ENCODE data around the gene KLF13. TPM values are rescaled to one million over a fixed set of nuclear protein-coding genes. Genes with fewer than 3 reads are reported as not detected.

KLF13 gene
- total RNA-seq, 1 donor from 2014 or later, result 59.1 TPM

- H3K36me3 Mint-ChIP-seq (ENCODE audit: low read depth), result peaks cover 14% of the 10 kb centered on the region
- no peak for TF ChIP-seq CTCF (IDR thresholded peaks at IDR 0.05)
- peaks cover 12% of the 10 kb centered on the region for H3K9me3 Mint-ChIP-seq (ENCODE audit: low read depth)
- H3K27ac Mint-ChIP-seq (ENCODE audit: unreplicated experiment), result no peak overlapping the region
- peaks cover 17% of the 10 kb centered on the region for H3K4me1 Mint-ChIP-seq (ENCODE audit: low read depth)
- no peak for DNase-seq (ENCODE audit: low spot score)
- no peak overlapping the region for H3K4me3 Mint-ChIP-seq (ENCODE audit: unreplicated experiment)
- H3K27me3 Mint-ChIP-seq (ENCODE audit: low read depth), result no peaks in the 10 kb centered on the region
Measured at GRCh38 chr15:31381801-31382712, 55.4 kb downstream of the KLF13 start.

DNA sequence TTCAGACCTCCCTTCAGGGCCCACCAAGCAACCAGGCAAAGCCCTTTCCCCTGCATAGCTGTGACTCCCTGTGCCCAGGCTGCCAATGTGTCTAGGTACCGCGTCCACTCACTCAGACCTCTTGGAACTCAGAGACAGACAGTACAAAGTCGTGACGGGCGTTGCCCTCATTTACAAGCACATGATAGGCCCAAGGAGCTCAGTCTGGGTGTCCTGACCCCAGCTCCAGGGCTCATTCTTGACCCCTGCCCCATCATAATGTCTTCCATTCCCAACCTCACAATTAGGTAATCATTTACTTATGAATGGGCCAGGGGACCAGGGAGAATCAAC lies 56.0 kb downstream of the KLF13 start:
- Mint-ChIP-seq H3K27me3 (ENCODE audit: low read depth) (no peaks in the 10 kb centered on the region), H3K4me3 (ENCODE audit: unreplicated experiment) (no peak overlapping the region), H3K36me3 (ENCODE audit: low read depth) (peaks cover 14% of the 10 kb centered on the region), H3K4me1 (ENCODE audit: low read depth) (peaks cover 22% of the 10 kb centered on the region), H3K9me3 (ENCODE audit: low read depth) (peaks cover 12% of the 10 kb centered on the region), H3K27ac (ENCODE audit: unreplicated experiment) (no peak overlapping the region)
- TF ChIP-seq CTCF (IDR thresholded peaks at IDR 0.05), result no peak
- DNase-seq (ENCODE audit: low spot score), result no peak

GRCh38 chr15:31383139-31383538 lies 56.5 kb downstream of the KLF13 start:
- TF ChIP-seq CTCF (IDR thresholded peaks at IDR 0.05), result no peak
- Mint-ChIP-seq H3K27ac (ENCODE audit: unreplicated experiment) (no peak overlapping the region), H3K27me3 (ENCODE audit: low read depth) (no peaks in the 10 kb centered on the region)

GRCh38 chr15:31384568-31384967 lies 57.9 kb downstream of the KLF13 start:
- Mint-ChIP-seq H3K4me3 (ENCODE audit: unreplicated experiment) (no peak overlapping the region), H3K36me3 (ENCODE audit: low read depth) (peaks cover 12% of the 10 kb centered on the region), H3K27ac (ENCODE audit: unreplicated experiment) (no peak overlapping the region), H3K4me1 (ENCODE audit: low read depth) (peaks cover 23% of the 10 kb centered on the region), H3K27me3 (ENCODE audit: low read depth) (no peaks in the 10 kb centered on the region), H3K9me3 (ENCODE audit: low read depth) (peaks cover 12% of the 10 kb centered on the region)
- DNase-seq (ENCODE audit: low spot score), result no peak
- no peak for TF ChIP-seq CTCF (IDR thresholded peaks at IDR 0.05)

More at GRCh38 chr15:31383139-31383538, 56.5 kb downstream of the KLF13 start:
- Mint-ChIP-seq H3K4me3 (ENCODE audit: unreplicated experiment) (no peak overlapping the region), H3K4me1 (ENCODE audit: low read depth) (peaks cover 27% of the 10 kb centered on the region), H3K9me3 (ENCODE audit: low read depth) (peaks cover 12% of the 10 kb centered on the region), H3K36me3 (ENCODE audit: low read depth) (peaks cover 14% of the 10 kb centered on the region)
- DNase-seq (ENCODE audit: low spot score), result no peak

GRCh38 chr15:31385736-31386135 lies 59.1 kb downstream of the KLF13 start:
- H3K4me3 Mint-ChIP-seq (ENCODE audit: unreplicated experiment), result no peak overlapping the region
- no peak for DNase-seq (ENCODE audit: low spot score)
- H3K27me3 Mint-ChIP-seq (ENCODE audit: low read depth), result no peaks in the 10 kb centered on the region
- H3K4me1 Mint-ChIP-seq (ENCODE audit: low read depth), result peaks cover 29% of the 10 kb centered on the region
- H3K9me3 Mint-ChIP-seq (ENCODE audit: low read depth), result peaks cover 21% of the 10 kb centered on the region
- no peak for TF ChIP-seq CTCF (IDR thresholded peaks at IDR 0.05)
- peaks cover 14% of the 10 kb centered on the region for H3K36me3 Mint-ChIP-seq (ENCODE audit: low read depth)
- H3K27ac Mint-ChIP-seq (ENCODE audit: unreplicated experiment), result no peak overlapping the region
